NCI-H2029 (cell line): ENCODE results near the gene LURAP1L.

ENCODE experiments used
- DNase-seq: peaks from one replicate; lab custom pipeline; 2025; lab: John Stamatoyannopoulos, UW

LURAP1L gene

DNA sequence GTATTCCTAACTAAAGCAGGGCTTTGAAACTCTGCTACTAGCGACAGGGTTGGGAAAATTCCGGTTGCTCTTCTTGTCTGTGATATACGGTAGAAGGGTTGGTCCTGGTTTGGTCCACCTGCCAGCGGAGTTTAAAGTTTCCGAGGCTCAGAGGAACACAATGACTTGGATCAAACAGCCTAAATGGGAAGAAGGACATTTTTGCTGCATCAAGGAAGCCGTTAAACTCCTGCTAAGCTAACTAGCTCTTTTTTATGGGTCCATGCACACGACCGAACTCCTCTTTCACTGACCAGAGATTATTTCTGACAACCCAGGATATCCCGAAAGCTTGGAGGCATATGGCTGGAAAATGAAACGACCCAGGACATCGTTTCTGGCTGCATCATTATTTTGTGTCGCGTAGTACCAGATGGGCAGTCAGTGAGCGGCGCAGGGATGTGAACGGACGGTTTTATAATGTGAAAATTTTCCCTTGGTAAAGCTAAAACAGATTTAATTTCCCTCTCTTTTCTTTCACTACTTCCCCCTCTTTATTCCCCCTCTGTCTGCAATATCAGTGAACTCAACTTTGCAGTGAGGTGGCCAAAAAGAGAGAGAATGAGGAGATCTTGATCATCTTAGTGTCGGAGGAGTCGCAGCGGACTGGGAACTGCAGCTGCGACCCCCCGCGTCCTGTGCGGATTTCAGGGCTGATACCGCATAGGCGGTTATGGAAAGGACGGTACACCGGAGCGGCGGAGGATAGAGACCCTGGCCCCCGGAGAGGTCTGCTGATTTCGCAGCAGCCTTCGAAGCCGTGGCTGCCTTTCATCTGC lies at the start of gene LURAP1L:
Gene LURAP1L, plus strand, starts transcription at position 160 of the 818 bp plus-strand sequence. CDS start 696 bp downstream, outside the sequence.
- DNase-seq, result peak; percentile 33

DNA sequence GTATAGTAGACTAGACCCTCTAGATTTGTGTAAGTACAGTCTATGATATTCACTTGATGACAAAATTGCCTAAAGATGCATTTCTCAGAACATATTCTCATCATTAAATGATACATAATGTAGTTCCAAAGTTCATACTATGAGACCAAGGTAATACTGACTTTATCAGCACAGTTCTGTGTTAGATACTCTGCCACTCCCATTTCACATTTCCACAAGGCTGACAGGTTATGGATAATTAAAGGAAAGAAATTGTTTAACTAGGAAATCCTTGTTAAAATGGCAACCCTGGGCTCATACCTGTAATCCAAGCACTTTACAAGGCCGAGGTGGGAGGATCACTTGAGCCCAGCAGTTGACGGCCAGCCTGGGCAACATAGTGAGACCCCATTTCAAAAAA lies 48.0 kb upstream of the LURAP1L start:
- no peak for DNase-seq

DNA sequence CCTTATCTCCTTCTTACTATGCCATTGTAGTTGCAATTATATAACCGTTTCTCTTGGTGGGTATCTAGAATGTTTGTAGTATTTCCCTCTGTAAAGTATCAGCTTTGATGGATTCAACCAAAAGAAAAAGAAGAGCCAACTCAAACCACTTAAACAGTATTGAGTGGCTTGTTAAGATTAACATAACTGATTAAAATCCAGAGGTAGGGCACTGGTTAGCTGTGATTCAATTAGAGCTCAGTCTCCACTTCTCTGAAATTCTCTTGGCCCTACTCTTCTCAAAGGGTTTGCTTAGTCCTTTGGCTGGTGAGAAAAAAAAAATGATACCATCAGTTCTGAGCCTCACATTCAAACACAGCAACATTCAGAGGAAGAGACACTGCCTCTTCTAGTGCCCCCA lies 44.6 kb upstream of the LURAP1L start:
- no peak for DNase-seq

- no peak for DNase-seq
Observed at GRCh38 chr9:12730927-12731326, 43.9 kb upstream of the LURAP1L start.

DNA sequence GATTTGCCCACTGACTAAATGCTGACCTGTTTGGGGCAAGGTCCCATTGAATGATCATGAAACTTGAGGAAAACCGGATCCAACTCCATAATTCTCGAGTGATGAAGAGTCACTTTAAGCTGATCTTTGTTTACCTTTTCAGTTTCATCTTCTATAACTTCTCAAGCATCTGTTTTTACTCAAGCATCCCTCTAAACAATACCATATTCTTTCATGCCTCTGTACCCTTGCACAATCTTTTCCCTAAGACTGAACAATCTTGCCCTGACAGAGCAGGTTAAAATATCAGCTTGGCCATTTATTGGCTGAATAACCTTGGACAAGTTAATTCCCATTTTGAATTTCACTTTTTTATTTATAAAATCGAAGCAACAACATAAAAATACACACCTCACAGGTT lies 41.8 kb upstream of the LURAP1L start:
- no peak for DNase-seq

GRCh38 chr9:12735665-12736064 lies 39.2 kb upstream of the LURAP1L start:
- no peak for DNase-seq

- no peak for DNase-seq
Observed at GRCh38 chr9:12737871-12738270, 36.9 kb upstream of the LURAP1L start.

DNA sequence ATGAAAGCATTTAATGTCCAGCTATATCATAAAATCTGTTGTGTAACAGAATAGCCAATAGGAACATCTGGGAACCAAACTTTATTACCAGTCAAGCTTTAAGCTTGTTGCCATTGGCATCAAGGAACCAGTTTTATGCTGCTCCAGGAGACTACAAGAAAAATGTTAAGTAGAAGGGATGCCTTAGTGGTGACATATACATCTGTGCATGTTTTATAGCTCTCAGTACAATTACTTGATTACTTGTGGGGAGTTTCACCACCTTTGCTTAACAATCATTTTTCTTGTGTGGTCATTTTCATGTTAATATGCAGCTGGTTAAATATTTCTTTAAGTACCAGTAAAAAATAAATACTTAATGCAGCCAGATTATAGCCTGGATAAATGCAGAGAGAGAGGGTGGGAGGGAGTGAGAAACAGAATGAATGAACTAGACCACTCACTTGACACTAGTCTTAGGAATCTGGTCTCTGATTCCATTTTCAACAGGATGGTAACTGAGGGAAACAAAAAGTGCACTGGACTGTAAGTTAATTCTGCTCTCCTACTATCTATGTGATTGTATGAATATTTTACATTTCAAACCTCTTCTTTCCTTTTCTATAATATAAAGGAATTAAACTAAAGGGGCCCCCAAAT lies 35.7 kb upstream of the LURAP1L start:
- no peak for DNase-seq

GRCh38 chr9:12740845-12741244 lies 34.0 kb upstream of the LURAP1L start:
- no peak for DNase-seq

DNA sequence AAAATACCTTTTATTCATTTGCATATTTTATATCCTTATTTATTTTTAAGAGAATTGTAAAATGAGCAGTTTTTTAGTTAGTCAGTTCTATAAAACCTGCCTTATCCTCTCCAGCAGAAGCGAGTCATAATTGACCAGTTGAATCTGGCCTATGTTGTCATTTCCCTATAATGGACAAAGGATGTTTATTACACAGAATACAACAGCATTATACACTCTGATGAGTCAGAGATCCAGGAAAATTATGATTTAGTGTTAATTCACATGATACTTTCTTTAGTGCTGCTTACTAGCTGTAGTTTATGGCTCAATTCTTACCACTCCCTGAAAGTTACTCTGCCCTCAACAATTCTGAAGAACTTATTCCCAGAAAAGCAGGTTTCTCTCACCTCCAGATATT lies 26.8 kb upstream of the LURAP1L start:
- no peak for DNase-seq

- no peak for DNase-seq
Observed at GRCh38 chr9:12748954-12749353, 25.9 kb upstream of the LURAP1L start.

DNA sequence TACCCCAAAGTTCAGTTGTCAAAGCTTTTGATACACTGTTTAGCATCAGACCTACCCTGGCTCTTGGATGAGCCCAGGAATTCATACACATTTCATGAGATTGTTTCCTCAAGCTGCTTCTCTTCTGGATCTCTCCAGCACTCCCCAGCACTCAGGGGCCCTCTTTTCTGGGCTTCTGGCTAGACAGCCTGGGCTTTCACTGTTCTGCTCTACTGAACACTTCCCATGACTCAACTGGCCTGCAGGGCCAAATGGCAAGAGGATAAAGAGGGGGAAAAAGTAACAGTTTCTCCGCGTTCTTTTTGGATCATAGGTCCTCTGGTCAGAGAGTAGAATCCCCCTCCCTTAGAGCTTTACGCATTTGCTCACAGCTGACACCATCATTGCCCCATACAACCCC lies 20.9 kb upstream of the LURAP1L start:
- DNase-seq, result no peak

DNA sequence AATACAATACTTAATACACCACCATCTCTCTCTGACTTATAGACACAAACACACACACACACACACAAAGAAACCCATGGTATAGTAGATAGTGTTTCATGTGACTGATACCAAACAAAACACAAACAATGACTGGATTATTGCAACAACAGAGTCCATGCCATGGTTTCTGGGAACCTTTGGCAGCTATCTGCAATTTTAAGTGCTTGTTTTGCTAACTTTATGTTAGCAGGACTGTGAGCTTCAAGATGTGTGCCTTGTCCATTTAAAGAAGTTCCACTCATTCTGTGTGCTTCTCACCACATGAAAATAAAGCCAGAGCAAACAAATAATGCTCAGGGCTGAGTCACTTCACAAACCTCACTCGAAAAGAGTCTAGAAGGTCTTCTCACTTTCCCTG lies 15.1 kb upstream of the LURAP1L start:
- DNase-seq, result peak; percentile 35

GRCh38 chr9:12760758-12761157 lies 14.1 kb upstream of the LURAP1L start:
- DNase-seq, result no peak

DNA sequence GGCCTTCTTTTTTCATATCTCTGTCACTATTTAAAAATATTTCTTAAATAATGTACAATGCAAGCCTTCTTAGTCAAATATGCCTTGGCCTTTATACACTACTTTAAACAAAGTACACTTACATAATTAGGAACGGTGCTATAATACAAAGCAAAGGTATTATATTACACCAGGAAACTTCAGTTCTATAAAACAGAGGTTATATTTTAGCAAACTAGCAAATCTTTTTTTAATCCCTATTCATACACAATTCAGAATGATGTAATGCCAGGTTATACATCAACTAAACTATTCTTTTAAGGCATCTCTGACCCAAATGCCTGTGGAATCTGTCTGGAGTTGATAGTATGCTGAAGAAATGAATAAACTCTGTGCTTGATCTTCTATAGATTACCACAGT lies 10.7 kb upstream of the LURAP1L start:
- DNase-seq, result no peak

DNA sequence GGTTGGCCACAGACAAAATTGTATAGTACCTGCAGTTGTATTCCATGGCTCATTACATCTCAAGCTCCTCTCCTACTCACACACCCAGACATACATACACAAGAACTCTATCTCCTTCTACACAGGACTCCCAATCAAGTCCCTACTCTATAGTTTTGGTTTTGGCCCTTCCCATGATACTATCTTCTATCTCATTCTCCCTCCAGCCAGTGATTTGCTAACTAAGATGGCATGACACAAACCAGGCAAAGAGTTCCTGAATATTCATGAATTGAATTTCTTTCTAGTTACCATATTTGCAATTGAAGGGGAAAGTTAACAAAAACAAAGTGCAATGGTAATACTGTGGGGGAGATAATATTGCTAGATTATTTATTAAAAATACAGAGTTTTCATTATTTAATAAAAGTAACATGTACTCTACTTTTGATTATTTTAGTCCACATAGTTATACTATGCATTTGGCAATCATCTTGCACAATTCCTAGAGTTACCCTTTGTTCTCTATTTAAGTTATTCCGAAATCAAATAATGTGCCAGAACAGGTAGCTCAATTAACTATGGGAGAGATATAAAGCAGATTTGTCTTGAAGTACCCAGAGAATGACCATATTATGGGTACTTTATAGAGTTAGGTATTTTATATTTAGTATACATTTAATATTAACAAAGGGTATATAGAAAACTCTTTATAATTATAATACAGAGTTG lies 9.6 kb upstream of the LURAP1L start:
- no peak for DNase-seq

DNA sequence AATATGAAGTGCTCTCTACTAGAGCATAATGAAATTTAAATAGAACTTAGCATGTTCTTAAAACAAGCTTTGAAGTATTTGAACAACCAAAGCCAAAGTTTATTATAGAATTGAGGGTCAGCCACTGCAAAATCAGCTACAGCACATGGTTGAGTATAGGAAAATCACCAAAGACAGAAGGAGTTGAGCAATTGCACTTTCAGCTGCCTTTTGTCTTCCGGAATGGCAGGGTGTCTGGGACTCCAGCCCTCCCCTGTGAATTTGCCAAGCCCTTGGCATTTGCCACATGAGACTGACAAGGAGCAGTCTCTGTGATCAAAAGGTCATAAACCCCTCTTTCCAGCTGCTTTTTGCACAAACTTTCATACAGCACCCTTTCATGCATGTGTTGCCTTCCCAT lies 8.5 kb upstream of the LURAP1L start:
- no peak for DNase-seq

GRCh38 chr9:12770261-12770660 lies 4.6 kb upstream of the LURAP1L start:
- DNase-seq, result no peak

DNA sequence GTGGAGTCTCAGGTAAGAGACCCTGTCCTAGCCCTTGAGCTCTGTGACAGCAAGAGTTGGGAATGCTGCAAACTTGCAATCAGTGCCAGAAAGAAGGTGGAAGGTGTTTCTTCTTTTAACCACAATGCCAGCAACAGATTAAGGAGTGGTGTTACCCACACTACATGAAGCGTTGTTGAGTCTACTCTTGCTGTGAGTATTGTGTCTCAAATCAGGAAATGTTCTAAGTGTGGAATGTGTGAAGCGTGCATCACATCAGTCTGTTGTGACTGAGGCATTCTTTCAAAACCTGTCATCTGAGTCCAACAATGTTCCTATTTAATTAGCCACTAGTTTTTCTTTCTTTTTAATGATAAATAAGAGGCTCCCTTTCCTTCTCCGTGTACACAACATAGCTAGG lies 2.9 kb upstream of the LURAP1L start:
- no peak for DNase-seq

DNA sequence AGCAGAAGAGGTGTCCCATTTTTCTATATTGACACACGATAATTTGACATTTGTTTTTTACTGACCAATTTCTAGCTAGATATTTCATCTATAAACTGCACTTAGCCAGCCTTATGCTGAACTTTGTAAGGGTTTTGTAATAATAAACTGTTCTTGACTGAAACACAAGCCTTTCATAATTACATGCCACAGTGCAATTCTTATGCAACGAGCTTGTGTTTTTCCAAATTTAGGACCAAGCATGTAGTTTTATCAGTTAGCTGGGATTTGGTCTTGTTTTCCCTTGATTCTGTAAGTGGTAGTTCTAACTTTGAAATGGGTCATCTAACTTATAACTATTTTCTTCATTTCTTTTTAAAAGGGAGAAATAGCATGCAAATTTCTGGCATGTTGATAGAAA lies 1.3 kb upstream of the LURAP1L start:
- no peak for DNase-seq

DNA sequence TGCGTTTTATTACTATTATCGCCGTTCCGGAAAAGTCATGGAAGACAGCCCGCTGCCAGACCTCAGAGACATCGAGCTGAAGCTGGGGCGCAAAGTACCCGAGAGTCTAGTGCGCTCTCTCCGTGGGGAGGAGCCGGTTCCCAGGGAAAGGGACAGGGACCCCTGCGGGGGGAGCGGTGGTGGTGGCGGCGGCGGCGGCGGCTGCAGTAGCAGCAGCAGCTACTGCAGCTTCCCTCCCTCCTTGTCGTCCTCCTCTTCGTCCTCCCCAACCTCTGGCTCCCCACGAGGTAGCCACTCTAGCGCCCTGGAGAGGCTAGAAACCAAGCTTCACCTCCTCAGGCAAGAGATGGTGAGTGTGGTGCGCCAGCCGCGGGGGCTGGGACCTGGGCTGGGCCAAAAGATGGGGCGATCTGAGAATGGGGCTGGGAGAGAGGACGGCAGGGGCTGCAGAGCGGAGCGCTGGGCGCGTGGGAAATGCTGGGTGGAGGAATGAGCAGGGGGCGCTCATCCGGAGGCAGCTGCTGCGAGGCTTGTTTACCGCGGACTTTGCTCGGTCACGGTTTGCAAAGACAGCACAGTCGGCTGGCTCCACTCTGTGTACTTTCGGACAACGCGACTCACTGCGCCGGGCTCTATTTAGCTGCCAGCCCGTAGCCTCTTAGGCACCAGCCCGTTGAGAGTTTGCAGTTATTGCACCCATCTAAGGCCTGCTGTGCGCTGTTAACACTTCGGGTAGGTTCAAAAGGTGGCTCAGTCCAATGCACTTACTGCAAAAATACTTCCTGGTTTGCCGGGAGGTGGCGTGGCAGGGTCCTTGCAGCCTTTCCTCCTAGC lies 1.1 kb downstream of the LURAP1L start:
- DNase-seq, result peak; percentile 68

- DNase-seq, result no peak
Observed at GRCh38 chr9:12776513-12777055, 1.8 kb downstream of the LURAP1L start.
